ENCODE data around the gene MSN.

GRCh38 chrX:65667157-65667502 is 324 bp upstream of the MSN start:
- no peak for TF ChIP-seq YY1 (IDR thresholded peaks at IDR 0.05; ENCODE audit: insufficient read depth, insufficient read length)
- TF ChIP-seq SUZ12 (IDR thresholded peaks at IDR 0.05; ENCODE audit: extremely low read depth, insufficient read depth, insufficient read length), result no peak
